ENCODE data around the gene NEU3. TPM values are rescaled to one million over a fixed set of nuclear protein-coding genes. Genes with fewer than 3 reads are reported as not detected.

The NEU3 gene
- total and polyA plus RNA-seq, 2 of the 13 experiments (the other 11 are each of a cell fraction or from before 2014, with no cell fraction given): 6.3 to 15.3 TPM

DNA sequence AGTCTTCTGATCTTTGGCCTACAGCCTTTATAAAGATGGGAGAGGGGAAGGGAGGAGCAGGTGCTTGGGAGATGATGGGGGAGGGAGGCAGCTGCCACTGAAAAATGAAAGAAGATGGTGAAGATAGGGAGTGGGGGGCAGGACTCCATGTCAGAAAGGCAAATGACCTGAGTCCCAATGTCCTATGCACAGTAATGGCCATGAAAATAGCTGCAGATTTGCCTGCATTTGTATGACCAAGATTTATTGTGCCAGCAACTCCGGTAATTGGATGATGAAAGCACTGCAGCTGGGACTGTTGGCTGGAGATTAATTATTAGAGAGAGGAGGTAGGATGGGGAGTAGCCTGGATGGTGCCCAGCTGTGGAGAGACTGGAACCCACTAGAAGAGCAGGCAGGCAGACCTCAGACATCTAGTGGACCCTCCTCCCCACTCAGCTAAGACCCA, 36.1 kb downstream of the NEU3 start:
- H3K27me3 ChIP-seq (ENCODE audit: control insufficient read depth in 1 of 2, insufficient read depth in 2 of 2, low read length in 2 of 2): peaks cover 0 to 8% of the 10 kb centered on the region in 2 experiments; a peak in 2 of 5 replicates
- no peak for FAIRE-seq
- POLR2A ChIA-PET: no interaction called here

More for the DNA sequence above, 36.1 kb downstream of the NEU3 start:
- Histone ChIP-seq H3K9ac (ENCODE audit: insufficient read depth, low read depth, low read length) (no peak overlapping the region), H3K79me2 (ENCODE audit: insufficient read depth, low read length) (no peaks in the 10 kb centered on the region), H3K27ac (ENCODE audit: extremely low read length, insufficient read depth, low read length) (no peak overlapping the region), H3K36me3 (replicated peaks in 1 of 2; ENCODE audit: control insufficient read depth in 1 of 2, insufficient read depth in 2 of 2, low read length in 2 of 2) (no peaks in the 10 kb centered on the region), H4K20me1 (ENCODE audit: insufficient read depth, low read length) (no peaks in the 10 kb centered on the region), H3K9me3 (ENCODE audit: low read length) (no peaks in the 10 kb centered on the region), H3K4me1 (ENCODE audit: insufficient read depth, low read length) (peaks cover 5% of the 10 kb centered on the region; the same call in 1 of the 2 replicates), H3K4me2 (ENCODE audit: low read depth, low read length) (no peak overlapping the region), H2AFZ (ENCODE audit: low read length) (no peak overlapping the region), H3K4me3 (replicated peaks in 1 of 3; ENCODE audit: insufficient read depth in 1 of 3, low read depth in 2 of 3, low read length in 3 of 3) (no peak overlapping the region)
- WGBS (ENCODE audit: low lambda C conversion rate): 0% methylated on average over 1 of the region's 1 CpG
- DNase-seq (ENCODE audit: low spot score) (no peak), ATAC-seq (no peak)
- TF ChIP-seq NFIC (IDR thresholded peaks at IDR 0.05; ENCODE audit: low read length) (no peak), MEIS1 (CRISPR knock-in tag; IDR thresholded peaks at IDR 0.05; ENCODE audit: borderline replicate concordance) (no peak), NPAS2 (CRISPR knock-in tag; IDR thresholded peaks at IDR 0.05; ENCODE audit: borderline replicate concordance) (no peak), ZBTB2 (CRISPR knock-in tag; IDR thresholded peaks at IDR 0.05; ENCODE audit: low read depth) (no peak), ZNF746 (CRISPR knock-in tag; IDR thresholded peaks at IDR 0.05) (no peak), BORCS8-MEF2B (CRISPR knock-in tag; IDR thresholded peaks at IDR 0.05) (no peak), ZNF790 (CRISPR knock-in tag; IDR thresholded peaks at IDR 0.05; ENCODE audit: borderline replicate concordance) (no peak), TGIF2 (CRISPR knock-in tag; IDR thresholded peaks at IDR 0.05) (no peak), ZSCAN9 (CRISPR knock-in tag; IDR thresholded peaks at IDR 0.05; ENCODE audit: borderline replicate concordance) (no peak), ZNF382 (CRISPR knock-in tag; IDR thresholded peaks at IDR 0.05; ENCODE audit: borderline replicate concordance) (no peak), ZNF703 (CRISPR knock-in tag; IDR thresholded peaks at IDR 0.05; ENCODE audit: borderline replicate concordance) (no peak), BHLHE40 (IDR thresholded peaks at IDR 0.05; ENCODE audit: low read length) (no peak), ZNF160 (CRISPR knock-in tag; IDR thresholded peaks at IDR 0.05) (no peak), ZNF235 (CRISPR knock-in tag; IDR thresholded peaks at IDR 0.05; ENCODE audit: borderline replicate concordance) (no peak)
- TF ChIP-seq, protein P1, sequence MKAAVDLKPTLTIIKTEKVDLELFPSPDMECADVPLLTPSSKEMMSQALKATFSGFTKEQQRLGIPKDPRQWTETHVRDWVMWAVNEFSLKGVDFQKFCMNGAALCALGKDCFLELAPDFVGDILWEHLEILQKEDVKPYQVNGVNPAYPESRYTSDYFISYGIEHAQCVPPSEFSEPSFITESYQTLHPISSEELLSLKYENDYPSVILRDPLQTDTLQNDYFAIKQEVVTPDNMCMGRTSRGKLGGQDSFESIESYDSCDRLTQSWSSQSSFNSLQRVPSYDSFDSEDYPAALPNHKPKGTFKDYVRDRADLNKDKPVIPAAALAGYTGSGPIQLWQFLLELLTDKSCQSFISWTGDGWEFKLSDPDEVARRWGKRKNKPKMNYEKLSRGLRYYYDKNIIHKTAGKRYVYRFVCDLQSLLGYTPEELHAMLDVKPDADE (CRISPR knock-in tag; IDR thresholded peaks at IDR 0.05): no peak
- CTCF ChIA-PET (ENCODE audit: low intra/inter-chr PET ratio, low total read pairs): interaction anchor here (4.4 kb wide), 1 partner anchor 224 kb away, joined by 62 read pairs; no protein-coding TSS in a partner anchor
- no TSS peak for BruUV-seq (replicated peaks)
- in situ Hi-C loops (cut with HindIII; ENCODE audit: extremely low pct_ligation_motif_present, low pct_unique_long_range_greater_than_20kb) (loop anchor here (5.0 kb wide), 2 partner anchors 92 to 223 kb away; no protein-coding TSS in a partner anchor), intact Hi-C loops (cut with micrococcal nuclease; ENCODE audit: unreplicated experiment) (no loop called here)
